B cell (primary cell): ENCODE data around the gene TFDP1. TPM values are rescaled to one million over a fixed set of nuclear protein-coding genes. Genes with fewer than 3 reads are reported as not detected.
A peak's percentile ranks its signal among the peaks of the same experiment; 100 is the strongest.

Source experiments
- ATAC-seq: fragments of 200-7000 bp; cut with Tn5 transposase; one replicate; pipeline ENCODE4 v1.10.0; 2021; ENCODE audit warnings: low read depth, mild to moderate bottlenecking, moderate number of reproducible peaks, moderate library complexity
- CTCF ChIA-PET: fragments of 350-600 bp; sonication (Branson Sonifier 250); formaldehyde crosslinking; loops from one replicate; lab custom pipeline; 2021; ENCODE audit warnings: antibody characterized with exemption, inconsistent platforms; lab: Charles Lee
- POLR2A ChIA-PET: fragments of 350-600 bp; sonication (Branson Sonifier 250); formaldehyde crosslinking; loops from one replicate; lab custom pipeline; 2021; ENCODE audit warnings: antibody characterized with exemption; lab: Charles Lee
- DNase-seq: peaks from one replicate; pipeline ENCODE4 v3.0.0; 2013
- H2AFZ ChIP-seq: 2 replicates; pipeline ENCODE4 v1.6.1; 2012; ENCODE audit warnings: mild to moderate bottlenecking, low read depth, low read length; ENCODE audit not compliant: insufficient read depth, poor library complexity, severe bottlenecking
- H3K27ac ChIP-seq, 2 donors: 1 replicate in 1 of 2; 2 replicates in 1 of 2; pipeline ENCODE4 v1.5.1; 2012 to 2013; ENCODE audit warnings: low read length in 2 of 2, mild to moderate bottlenecking in 2 of 2, moderate library complexity in 1 of 2
- H3K27me3 ChIP-seq, 4 experiments: fragments of 200-600 bp in 1 of 4; sonication (generic) in 1 of 4; replicated peaks in 1 of 4; 1 replicate in 2 of 4; 2 replicates in 2 of 4; pipeline versions ENCODE4 v1.6.1 to v1.7.0; 2013 to 2016; ENCODE audit warnings: low read length in 3 of 4, mild to moderate bottlenecking in 2 of 4, mixed read lengths in 1 of 4, moderate library complexity in 1 of 4; ENCODE audit not compliant: insufficient read depth in 4 of 4, control insufficient read depth in 3 of 4; ENCODE audit errors: control extremely low read depth in 1 of 4
- H3K36me3 ChIP-seq, 2 experiments: replicated peaks in 1 of 2; 1 replicate in 1 of 2; 2 replicates in 1 of 2; pipeline versions ENCODE4 v1.6.1 to v1.7.1; 2013; ENCODE audit warnings: low read length in 1 of 2; ENCODE audit not compliant: insufficient read depth in 2 of 2, control insufficient read depth in 1 of 2; ENCODE audit errors: control extremely low read depth in 1 of 2, extremely low read depth in 1 of 2
- H3K4me1 ChIP-seq, 2 donors: fragments of 200-600 bp in 1 of 2; sonication (generic) in 1 of 2; 1 replicate in 1 of 2; 2 replicates in 1 of 2; pipeline versions ENCODE4 v1.5.1 to v1.6.1; 2013 to 2017; ENCODE audit warnings: low read length in 2 of 2; ENCODE audit not compliant: control insufficient read depth in 2 of 2, insufficient read depth in 2 of 2
- H3K4me2 ChIP-seq: replicated peaks from 2 replicates; pipeline ENCODE3; 2012; ENCODE audit warnings: mild to moderate bottlenecking, low read depth, low read length; ENCODE audit not compliant: poor library complexity, severe bottlenecking
- H3K4me3 ChIP-seq, 5 experiments: fragments of 200-600 bp in 1 of 5; sonication (generic) in 1 of 5; 1 replicate in 3 of 5; 2 replicates in 2 of 5; pipeline versions ENCODE4 v1.5.1 to v1.7.0; 2011 to 2016; ENCODE audit warnings: low read length in 4 of 5, mild to moderate bottlenecking in 4 of 5, low read depth in 2 of 5, control low read depth in 1 of 5, moderate library complexity in 1 of 5; ENCODE audit not compliant: insufficient read depth in 1 of 5; ENCODE audit errors: control extremely low read depth in 1 of 5, extremely low read depth in 1 of 5
- H3K79me2 ChIP-seq: fragments of 200-600 bp; sonication (generic); one replicate; pipeline ENCODE4 v1.6.0; 2016; ENCODE audit warnings: low read length; ENCODE audit not compliant: control insufficient read depth, insufficient read depth
- H3K9ac ChIP-seq: fragments of 200-600 bp; sonication (generic); 2 replicates; pipeline ENCODE4 v1.6.1; 2017; ENCODE audit warnings: mild to moderate bottlenecking, low read length, moderate library complexity
- H3K9me3 ChIP-seq, 3 donors: one replicate each; pipeline versions ENCODE4 v1.6.1 to v1.7.1; 2013; ENCODE audit warnings: low read length in 2 of 3; ENCODE audit not compliant: control insufficient read depth in 2 of 3, insufficient read depth in 1 of 3; ENCODE audit errors: control extremely low read depth in 1 of 3
- H4K20me1 ChIP-seq: 2 replicates; pipeline ENCODE4 v1.6.0; 2012; ENCODE audit warnings: mild to moderate bottlenecking, low read length; ENCODE audit not compliant: insufficient read depth, control insufficient read depth, poor library complexity, severe bottlenecking
- H3K27ac Mint-ChIP-seq: one replicate; pipeline ENCODE4 v1.8.0; 2021; ENCODE audit warnings: mixed read lengths
- H3K27me3 Mint-ChIP-seq: one replicate; pipeline ENCODE4 v1.8.0; 2021; ENCODE audit warnings: mixed read lengths
- H3K4me1 Mint-ChIP-seq: one replicate; pipeline ENCODE4 v1.8.0; 2021; ENCODE audit warnings: mixed read lengths
- H3K4me3 Mint-ChIP-seq: one replicate; pipeline ENCODE4 v1.8.0; 2021; ENCODE audit warnings: mixed read lengths
- H3K9me3 Mint-ChIP-seq: one replicate; pipeline ENCODE4 v1.8.0; 2022; ENCODE audit warnings: mixed read lengths; ENCODE audit not compliant: insufficient read depth
- EZH2 ChIP-seq: IDR thresholded peaks from 2 replicates; pipeline ENCODE4 v1.6.1; 2012; ENCODE audit warnings: borderline replicate concordance, low read depth, mild to moderate bottlenecking, moderate library complexity, low read length; ENCODE audit not compliant: insufficient read depth, poor library complexity, severe bottlenecking
- WGBS: methylation state at CpG from one replicate; pipeline ENCODE4 v1.1.5; 2013; ENCODE audit warnings: missing lambda C conversion rate; ENCODE audit not compliant: insufficient coverage; 5-methylcytosine and 5-hydroxymethylcytosine counted together
- intact Hi-C: fragments of 100-400 bp; cut with micrococcal nuclease; formaldehyde crosslinking; loops from one replicate; pipeline ENCODE4 v1.10.0; 2022
- polyA plus RNA-seq: library from polyadenylated mRNA; depleted of rRNA; stranded (reverse); fragments of >200 nt; gene quantifications from 2 replicates; pipeline ENCODE4 v1.2.3, GENCODE V29; 2012
- total RNA-seq, 2 donors: library from RNA; stranded (reverse); fragments of 120-200 nt in 1 of 2; gene quantifications; 1 replicate in 1 of 2; 2 replicates in 1 of 2; pipeline versions ENCODE4 v1.2.3 to v1.2.4, GENCODE V29; 2013 to 2022
- TF ChIP-seq, protein P1 (sequence below): fragments of 200-600 bp; IDR thresholded peaks from one replicate; pipeline ENCODE4 v1.8.0; 2022; ENCODE audit warnings: antibody characterized with exemption, mild to moderate bottlenecking

Gene TFDP1
- total and polyA plus RNA-seq, 2 donors (not counting 1 experiment from before 2014, with no cell fraction given) = 19.1 to 31.1 TPM

GRCh38 chr13:113581871-113582270 is 2.7 kb upstream of the TFDP1 start:
- ChIA-PET CTCF (no interaction called here), POLR2A (no interaction called here)
- intact Hi-C loops = no loop called here
- 94% methylated on average over 4 of the region's 6 CpGs for whole genome bisulfite sequencing
- Histone ChIP-seq H3K9ac (no peak overlapping the region), H4K20me1 (no peaks in the 10 kb centered on the region), H3K4me2 (no peak overlapping the region), H3K27ac (no peak overlapping the region), H3K36me3 (peaks cover 0 to 5% of the 10 kb centered on the region in 2 experiments), H3K27me3 (no peaks in the 10 kb centered on the region), H3K79me2 (peaks cover 12% of the 10 kb centered on the region), H3K4me3 (no peak overlapping the region), H3K4me1 (peaks cover 7 to 16% of the 10 kb centered on the region in 2 donors), H3K9me3 (peaks cover 0 to 4% (median 2%) of the 10 kb centered on the region in 3 donors), H2AFZ (no peak overlapping the region)
- no peak for ATAC-seq
- peak overlapping the region; percentile 40 for H3K4me3 Mint-ChIP-seq
- H3K4me1 Mint-ChIP-seq = peaks cover 17% of the 10 kb centered on the region
- peaks cover 5% of the 10 kb centered on the region for H3K9me3 Mint-ChIP-seq
- DNase-seq = no peak
- H3K27me3 Mint-ChIP-seq = no peaks in the 10 kb centered on the region
- TF ChIP-seq EZH2 = no peak
- TF ChIP-seq, protein P1, sequence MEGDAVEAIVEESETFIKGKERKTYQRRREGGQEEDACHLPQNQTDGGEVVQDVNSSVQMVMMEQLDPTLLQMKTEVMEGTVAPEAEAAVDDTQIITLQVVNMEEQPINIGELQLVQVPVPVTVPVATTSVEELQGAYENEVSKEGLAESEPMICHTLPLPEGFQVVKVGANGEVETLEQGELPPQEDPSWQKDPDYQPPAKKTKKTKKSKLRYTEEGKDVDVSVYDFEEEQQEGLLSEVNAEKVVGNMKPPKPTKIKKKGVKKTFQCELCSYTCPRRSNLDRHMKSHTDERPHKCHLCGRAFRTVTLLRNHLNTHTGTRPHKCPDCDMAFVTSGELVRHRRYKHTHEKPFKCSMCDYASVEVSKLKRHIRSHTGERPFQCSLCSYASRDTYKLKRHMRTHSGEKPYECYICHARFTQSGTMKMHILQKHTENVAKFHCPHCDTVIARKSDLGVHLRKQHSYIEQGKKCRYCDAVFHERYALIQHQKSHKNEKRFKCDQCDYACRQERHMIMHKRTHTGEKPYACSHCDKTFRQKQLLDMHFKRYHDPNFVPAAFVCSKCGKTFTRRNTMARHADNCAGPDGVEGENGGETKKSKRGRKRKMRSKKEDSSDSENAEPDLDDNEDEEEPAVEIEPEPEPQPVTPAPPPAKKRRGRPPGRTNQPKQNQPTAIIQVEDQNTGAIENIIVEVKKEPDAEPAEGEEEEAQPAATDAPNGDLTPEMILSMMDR = no peak
- no peak overlapping the region for H3K27ac Mint-ChIP-seq

DNA sequence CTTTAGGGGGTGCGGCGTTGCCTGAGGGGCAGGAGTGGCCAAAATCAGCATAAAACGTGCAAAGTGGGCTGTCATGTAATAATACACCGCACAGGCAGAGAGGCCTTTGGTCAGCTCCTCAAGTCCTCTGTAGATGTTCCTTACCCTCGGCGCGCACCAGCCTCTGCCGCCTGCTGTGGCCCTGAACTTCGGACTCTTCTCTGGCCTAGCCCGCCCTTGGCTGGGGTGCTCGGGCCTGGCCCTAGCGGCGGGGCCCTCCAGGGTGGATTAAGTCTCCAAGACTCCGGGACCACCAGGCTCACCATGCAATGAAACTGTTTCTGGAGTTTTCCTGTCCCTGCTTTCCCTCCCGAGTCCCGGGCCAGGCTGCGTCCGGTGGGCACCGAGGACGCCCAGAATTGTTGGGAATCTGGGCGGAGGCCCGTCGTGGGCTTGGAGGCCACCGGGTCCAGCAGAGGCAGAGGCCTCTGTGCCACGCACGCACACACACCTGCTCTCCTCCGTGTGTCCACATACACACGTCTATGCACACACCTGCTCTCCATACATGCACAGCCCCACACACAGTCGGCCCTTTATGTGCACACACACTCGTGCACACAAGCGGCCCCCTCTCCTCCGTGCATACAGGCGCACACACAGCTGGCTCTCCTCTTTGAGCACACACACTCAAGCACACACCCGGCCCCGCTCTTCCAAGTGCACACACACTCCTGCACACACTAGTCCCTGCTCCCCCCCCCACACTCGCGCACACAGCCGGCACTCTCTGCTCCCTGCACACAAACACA is 1.5 kb upstream of the TFDP1 start:
- ChIA-PET CTCF (no interaction called here), POLR2A (no interaction called here)
- Mint-ChIP-seq H3K4me1 (peaks cover 22% of the 10 kb centered on the region), H3K27me3 (no peaks in the 10 kb centered on the region), H3K4me3 (peak overlapping the region; percentile 67), H3K27ac (no peak overlapping the region), H3K9me3 (no peaks in the 10 kb centered on the region)
- H3K9ac ChIP-seq = no peak overlapping the region
- no peaks in the 10 kb centered on the region for H4K20me1 ChIP-seq
- peaks cover 0 to 4% (median 0%) of the 10 kb centered on the region in 3 donors for H3K9me3 ChIP-seq
- H3K4me1 ChIP-seq = peaks cover 9 to 19% of the 10 kb centered on the region in 2 donors
- no peak overlapping the region for H3K4me2 ChIP-seq
- peaks cover 0 to 5% of the 10 kb centered on the region in 2 experiments for H3K36me3 ChIP-seq
- H3K79me2 ChIP-seq = peaks cover 24% of the 10 kb centered on the region
- H3K27me3 ChIP-seq = no peaks in the 10 kb centered on the region
- WGBS = 96% methylated on average over 36 of the region's 38 CpGs
- TF ChIP-seq, protein P1 = no peak
- TF ChIP-seq EZH2 = no peak
- no peak overlapping the region for H3K27ac ChIP-seq
- H2AFZ ChIP-seq = no peak overlapping the region
- ATAC-seq = no peak
- intact Hi-C loops = no loop called here
- DNase-seq = no peak
- no peak overlapping the region for H3K4me3 ChIP-seq
